ENCODE results near the gene UNC5C. TPM values are rescaled to one million over a fixed set of nuclear protein-coding genes. Genes with fewer than 3 reads are reported as not detected.

Gene UNC5C
- total RNA-seq, 1 donor, result not detected

DNA sequence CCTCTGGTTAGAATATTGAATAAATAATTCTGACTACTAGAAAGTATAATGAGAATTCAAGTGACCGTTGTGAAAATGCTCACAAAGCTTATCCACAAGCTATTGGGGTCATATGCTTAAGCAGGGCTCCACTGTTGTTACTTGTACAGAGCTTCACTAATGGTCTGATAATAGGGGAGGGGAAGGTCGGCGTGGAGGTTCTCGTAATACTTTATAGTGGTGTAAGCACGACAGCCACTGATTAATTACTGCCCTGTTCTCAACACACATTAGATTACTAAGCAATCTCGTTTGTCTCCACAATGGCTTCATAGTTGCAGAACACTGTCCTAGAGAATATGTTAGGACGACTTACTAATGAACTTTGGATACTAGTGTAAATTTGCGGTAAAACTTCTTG, 11.6 kb downstream of the UNC5C start:
- Histone ChIP-seq H3K9me3 (ENCODE audit: low read depth, low read length) (no peaks in the 10 kb centered on the region), H3K4me3 (ENCODE audit: low read length) (no peak overlapping the region), H3K4me1 (ENCODE audit: insufficient read depth, low read length) (no peaks in the 10 kb centered on the region), H3K27me3 (ENCODE audit: insufficient read depth, low read length) (no peaks in the 10 kb centered on the region)

DNA sequence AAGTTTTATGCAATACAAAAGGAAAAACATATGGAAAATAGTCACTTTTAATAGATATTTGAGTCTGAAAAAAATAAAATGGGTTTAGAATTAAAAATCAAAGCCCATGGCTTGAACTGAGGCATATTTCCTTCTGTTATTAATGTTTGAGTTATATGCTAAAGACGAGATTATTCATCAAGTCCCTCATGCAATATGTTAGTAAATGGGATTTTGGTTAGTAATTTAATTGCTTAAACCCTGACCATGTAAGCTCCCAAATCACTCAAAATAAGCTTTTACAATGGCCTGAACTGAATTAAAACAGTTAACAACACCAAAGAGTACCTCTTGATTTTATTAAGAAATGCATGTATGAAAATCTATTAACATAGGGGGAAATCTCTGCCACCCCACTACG, 12.1 kb downstream of the UNC5C start:
- H3K27me3 ChIP-seq (ENCODE audit: insufficient read depth, low read length), result no peaks in the 10 kb centered on the region
- H3K9me3 ChIP-seq (ENCODE audit: low read depth, low read length), result no peaks in the 10 kb centered on the region
- no peaks in the 10 kb centered on the region for H3K4me1 ChIP-seq (ENCODE audit: insufficient read depth, low read length)
- no peak overlapping the region for H3K4me3 ChIP-seq (ENCODE audit: low read length)

DNA sequence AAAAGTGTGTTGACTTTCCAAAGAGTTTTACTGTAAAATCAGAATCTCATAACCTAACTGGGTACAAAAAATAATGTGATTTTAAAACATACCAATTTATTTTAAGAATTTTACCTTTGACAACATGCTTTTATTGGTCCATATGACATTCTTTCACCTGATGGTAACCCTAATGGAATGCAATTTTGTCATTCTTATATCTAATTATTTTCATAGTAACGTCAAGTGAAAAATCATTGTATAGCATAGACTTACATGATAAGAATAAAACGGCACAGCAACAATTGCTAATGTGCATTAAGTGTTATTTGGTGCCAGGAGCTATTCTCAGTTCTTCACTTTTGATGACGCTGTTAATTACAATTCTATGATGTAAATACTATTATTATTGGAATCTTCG, 13.6 kb downstream of the UNC5C start:
- Histone ChIP-seq H3K4me1 (ENCODE audit: insufficient read depth, low read length) (no peaks in the 10 kb centered on the region), H3K27me3 (ENCODE audit: insufficient read depth, low read length) (no peaks in the 10 kb centered on the region), H3K9me3 (ENCODE audit: low read depth, low read length) (no peaks in the 10 kb centered on the region), H3K4me3 (ENCODE audit: low read length) (no peak overlapping the region)

DNA sequence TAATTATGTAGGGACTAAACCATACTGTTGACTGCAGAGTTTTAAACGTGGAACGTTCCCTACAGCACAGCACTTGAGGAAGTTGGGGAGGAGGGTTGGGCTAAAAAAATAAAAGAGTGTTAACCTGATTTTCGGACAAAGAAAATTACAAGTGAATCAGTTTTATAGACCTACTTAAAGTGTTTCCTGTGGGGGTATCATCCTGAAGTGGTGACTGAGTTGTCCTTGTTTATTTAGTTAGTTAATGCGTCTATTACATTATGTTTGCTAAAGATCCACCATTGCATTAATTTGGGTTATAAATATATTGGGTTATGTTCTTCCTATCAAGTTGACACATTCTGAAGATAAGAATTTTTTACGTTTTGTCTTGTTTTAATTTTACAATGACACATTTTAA, 14.7 kb downstream of the UNC5C start:
- Histone ChIP-seq H3K9me3 (ENCODE audit: low read depth, low read length) (no peaks in the 10 kb centered on the region), H3K27me3 (ENCODE audit: insufficient read depth, low read length) (no peaks in the 10 kb centered on the region), H3K4me1 (ENCODE audit: insufficient read depth, low read length) (no peaks in the 10 kb centered on the region)

DNA sequence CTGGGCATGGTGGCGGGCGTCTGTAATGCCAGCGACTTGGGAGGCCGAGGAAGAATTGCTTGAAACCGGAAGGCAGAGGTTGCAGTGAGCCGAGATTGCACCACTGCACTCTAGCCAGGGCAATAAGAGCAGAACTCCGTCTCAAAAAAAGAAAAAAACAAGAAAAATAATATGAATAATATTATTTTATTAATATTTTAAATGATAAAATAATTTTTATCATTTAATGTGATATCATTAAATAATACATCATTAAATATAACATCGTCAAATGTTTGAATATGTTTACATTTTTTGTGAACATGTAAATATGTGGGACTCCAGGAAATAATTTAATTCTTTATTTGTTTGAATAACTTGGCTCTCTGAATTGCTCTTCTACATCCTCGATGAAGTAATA, 15.5 kb downstream of the UNC5C start:
- Histone ChIP-seq H3K4me3 (ENCODE audit: low read length) (no peak overlapping the region), H3K27me3 (ENCODE audit: insufficient read depth, low read length) (no peaks in the 10 kb centered on the region), H3K9me3 (ENCODE audit: low read depth, low read length) (no peaks in the 10 kb centered on the region), H3K4me1 (ENCODE audit: insufficient read depth, low read length) (no peaks in the 10 kb centered on the region)

More for the DNA sequence above, 14.7 kb downstream of the UNC5C start:
- H3K4me3 ChIP-seq (ENCODE audit: low read length), result no peak overlapping the region

DNA sequence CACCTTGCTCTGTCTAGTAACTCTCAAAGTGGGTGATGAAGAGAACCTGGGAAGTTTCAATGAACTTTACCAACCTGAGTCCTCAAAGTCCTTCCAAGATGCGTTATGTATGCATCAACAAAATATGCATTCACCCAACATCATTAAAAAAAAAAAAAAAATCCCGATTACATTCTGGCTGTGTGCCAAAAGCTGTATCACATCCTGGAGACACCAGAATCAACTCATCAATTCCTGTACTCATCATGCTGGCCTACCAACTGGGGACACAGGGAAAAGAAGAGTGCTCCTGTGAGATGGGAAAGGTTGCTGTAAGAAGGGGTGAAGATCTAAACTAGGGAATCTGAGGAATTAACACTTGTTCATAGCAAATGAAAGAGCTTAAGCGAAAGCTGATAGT, 16.5 kb downstream of the UNC5C start:
- Histone ChIP-seq H3K27me3 (ENCODE audit: insufficient read depth, low read length) (no peaks in the 10 kb centered on the region), H3K4me1 (ENCODE audit: insufficient read depth, low read length) (no peaks in the 10 kb centered on the region), H3K4me3 (ENCODE audit: low read length) (no peak overlapping the region), H3K9me3 (ENCODE audit: low read depth, low read length) (no peaks in the 10 kb centered on the region)

DNA sequence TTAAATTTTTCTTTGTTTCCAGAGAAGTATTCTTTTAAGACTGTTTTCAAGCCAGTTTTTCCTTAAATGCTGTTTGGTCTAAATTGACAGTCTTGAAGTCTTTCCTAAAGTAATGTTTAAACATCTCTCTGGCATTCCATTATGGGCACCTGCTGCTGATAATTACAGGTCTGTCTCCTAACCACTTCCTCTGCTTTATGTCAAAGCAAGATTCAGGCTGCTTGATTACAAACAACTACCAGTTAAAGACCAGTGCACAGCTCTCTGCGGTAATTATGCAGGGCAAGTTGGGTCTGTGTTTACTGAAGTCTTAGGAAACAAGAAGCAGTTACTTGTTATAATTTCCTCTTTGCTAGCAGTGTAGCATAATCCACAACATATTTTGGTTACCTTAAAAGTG, 17.6 kb downstream of the UNC5C start:
- H3K4me3 ChIP-seq (ENCODE audit: low read length), result no peak overlapping the region
- H3K27me3 ChIP-seq (ENCODE audit: insufficient read depth, low read length), result no peaks in the 10 kb centered on the region
- H3K9me3 ChIP-seq (ENCODE audit: low read depth, low read length), result no peaks in the 10 kb centered on the region
- H3K4me1 ChIP-seq (ENCODE audit: insufficient read depth, low read length), result no peaks in the 10 kb centered on the region

DNA sequence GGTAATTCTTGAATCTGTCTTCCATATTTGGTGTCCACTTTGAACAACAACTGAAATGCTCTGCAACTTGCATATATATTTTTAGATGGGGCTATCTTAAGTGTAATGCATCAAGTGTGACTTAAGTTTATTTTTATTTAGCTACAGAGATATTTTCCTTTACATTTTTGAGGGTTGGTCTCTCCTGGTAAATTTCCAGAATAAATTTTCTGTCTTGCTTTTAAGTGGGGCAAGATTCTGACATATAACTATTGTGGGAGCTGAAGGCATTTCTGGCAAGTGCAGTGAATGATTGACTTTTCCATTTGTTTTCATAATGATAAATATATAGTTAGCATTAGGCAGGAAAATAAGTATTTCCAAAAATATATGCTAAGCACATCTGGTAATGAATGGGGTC, 18.8 kb downstream of the UNC5C start:
- Histone ChIP-seq H3K4me3 (ENCODE audit: low read length) (no peak overlapping the region), H3K9me3 (ENCODE audit: low read depth, low read length) (no peaks in the 10 kb centered on the region), H3K27me3 (ENCODE audit: insufficient read depth, low read length) (no peaks in the 10 kb centered on the region), H3K4me1 (ENCODE audit: insufficient read depth, low read length) (no peaks in the 10 kb centered on the region)

DNA sequence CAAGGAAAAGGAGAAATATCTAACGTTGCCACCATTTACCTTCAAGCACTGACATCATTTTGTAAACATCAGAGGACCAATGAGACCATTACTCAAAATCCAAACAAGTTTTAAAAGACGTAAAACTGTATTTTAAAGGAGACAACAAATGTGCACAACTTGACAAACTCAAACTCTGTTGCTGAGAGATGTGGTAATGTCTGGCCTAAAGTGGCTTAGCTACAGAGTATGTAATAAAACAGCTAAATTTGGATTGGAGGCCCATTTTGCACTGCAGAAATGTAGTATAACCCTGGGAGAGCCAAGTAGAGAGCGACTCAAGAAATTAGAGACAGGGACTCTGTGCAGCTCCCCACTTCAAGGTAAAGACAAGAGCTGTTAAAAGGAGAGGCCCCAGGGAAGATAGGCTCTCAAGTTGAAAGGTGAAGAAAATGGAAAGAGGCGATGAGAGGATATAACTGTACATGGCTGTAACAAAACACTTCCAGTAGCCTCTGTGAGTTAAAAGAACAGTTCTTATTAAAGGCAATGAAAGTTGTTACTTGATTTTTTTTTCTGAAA, 20.3 kb downstream of the UNC5C start:
- no peaks in the 10 kb centered on the region for H3K27me3 ChIP-seq (ENCODE audit: insufficient read depth, low read length)
- no peaks in the 10 kb centered on the region for H3K4me1 ChIP-seq (ENCODE audit: insufficient read depth, low read length)
- H3K9me3 ChIP-seq (ENCODE audit: low read depth, low read length), result no peaks in the 10 kb centered on the region
- H3K4me3 ChIP-seq (ENCODE audit: low read length), result no peak overlapping the region

DNA sequence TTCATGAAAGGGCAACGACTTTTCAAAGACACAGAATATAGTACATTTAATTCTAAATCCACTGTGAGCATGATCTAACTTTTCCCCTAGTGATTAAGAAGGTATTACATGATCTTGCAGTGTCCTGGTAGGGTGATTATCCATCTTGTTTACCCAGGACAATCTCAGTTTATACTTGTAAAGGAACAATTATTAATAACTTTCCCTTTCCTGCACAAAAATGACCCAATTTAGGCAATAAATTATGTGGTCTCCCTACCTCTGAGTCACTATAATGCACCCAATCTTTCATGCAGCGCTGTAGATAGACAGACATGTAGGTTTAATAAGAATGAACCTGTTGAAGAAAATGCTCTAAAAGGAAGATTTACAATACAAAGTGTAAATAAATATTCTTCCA, 22.7 kb downstream of the UNC5C start:
- Histone ChIP-seq H3K4me3 (ENCODE audit: low read length) (no peak overlapping the region), H3K27me3 (ENCODE audit: insufficient read depth, low read length) (no peaks in the 10 kb centered on the region), H3K9me3 (ENCODE audit: low read depth, low read length) (no peaks in the 10 kb centered on the region), H3K4me1 (ENCODE audit: insufficient read depth, low read length) (no peaks in the 10 kb centered on the region)

DNA sequence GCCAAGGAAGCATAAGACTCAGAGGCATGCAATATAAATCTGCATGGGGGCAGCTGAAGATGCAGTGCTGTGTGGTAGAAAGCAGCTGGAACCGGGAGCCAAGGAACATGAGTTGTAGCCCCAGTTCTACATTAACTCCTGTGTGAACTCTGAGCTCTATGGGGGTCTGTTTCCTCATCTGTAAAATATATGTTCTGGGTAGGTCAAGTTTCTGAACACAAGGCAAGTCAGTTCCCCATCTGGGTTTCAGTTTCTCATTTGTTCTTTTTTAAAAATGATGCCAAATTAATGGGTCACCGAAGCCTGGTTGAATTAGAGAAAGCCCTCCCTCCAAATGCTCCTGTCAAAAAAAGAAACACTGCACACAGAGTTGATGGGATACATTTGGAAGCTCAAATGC, 24.0 kb downstream of the UNC5C start:
- H3K9me3 ChIP-seq (ENCODE audit: low read depth, low read length), result no peaks in the 10 kb centered on the region
- no peak overlapping the region for H3K4me3 ChIP-seq (ENCODE audit: low read length)
- no peaks in the 10 kb centered on the region for H3K27me3 ChIP-seq (ENCODE audit: insufficient read depth, low read length)
- no peaks in the 10 kb centered on the region for H3K4me1 ChIP-seq (ENCODE audit: insufficient read depth, low read length)

DNA sequence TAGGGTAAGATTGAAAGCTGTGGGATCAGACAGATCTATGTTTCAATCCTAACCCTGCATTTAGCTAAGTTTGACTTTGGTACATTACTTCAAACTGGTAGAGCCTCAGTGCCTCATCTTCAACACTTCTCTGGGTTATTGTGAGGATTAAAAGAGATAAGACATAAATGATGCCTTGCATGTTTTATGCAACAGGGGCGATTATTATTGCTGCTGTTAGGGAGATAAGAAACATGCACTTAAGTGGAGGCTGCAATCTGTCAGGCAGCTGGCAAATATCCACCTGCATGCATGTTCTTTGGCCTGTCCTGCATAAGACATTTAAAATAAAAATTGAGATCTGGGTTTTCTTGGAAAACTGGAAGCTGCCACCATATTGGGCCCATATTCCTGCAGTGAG, 24.6 kb downstream of the UNC5C start:
- H3K4me3 ChIP-seq (ENCODE audit: low read length), result no peak overlapping the region
- H3K9me3 ChIP-seq (ENCODE audit: low read depth, low read length), result no peaks in the 10 kb centered on the region
- H3K4me1 ChIP-seq (ENCODE audit: insufficient read depth, low read length), result no peaks in the 10 kb centered on the region
- no peaks in the 10 kb centered on the region for H3K27me3 ChIP-seq (ENCODE audit: insufficient read depth, low read length)

DNA sequence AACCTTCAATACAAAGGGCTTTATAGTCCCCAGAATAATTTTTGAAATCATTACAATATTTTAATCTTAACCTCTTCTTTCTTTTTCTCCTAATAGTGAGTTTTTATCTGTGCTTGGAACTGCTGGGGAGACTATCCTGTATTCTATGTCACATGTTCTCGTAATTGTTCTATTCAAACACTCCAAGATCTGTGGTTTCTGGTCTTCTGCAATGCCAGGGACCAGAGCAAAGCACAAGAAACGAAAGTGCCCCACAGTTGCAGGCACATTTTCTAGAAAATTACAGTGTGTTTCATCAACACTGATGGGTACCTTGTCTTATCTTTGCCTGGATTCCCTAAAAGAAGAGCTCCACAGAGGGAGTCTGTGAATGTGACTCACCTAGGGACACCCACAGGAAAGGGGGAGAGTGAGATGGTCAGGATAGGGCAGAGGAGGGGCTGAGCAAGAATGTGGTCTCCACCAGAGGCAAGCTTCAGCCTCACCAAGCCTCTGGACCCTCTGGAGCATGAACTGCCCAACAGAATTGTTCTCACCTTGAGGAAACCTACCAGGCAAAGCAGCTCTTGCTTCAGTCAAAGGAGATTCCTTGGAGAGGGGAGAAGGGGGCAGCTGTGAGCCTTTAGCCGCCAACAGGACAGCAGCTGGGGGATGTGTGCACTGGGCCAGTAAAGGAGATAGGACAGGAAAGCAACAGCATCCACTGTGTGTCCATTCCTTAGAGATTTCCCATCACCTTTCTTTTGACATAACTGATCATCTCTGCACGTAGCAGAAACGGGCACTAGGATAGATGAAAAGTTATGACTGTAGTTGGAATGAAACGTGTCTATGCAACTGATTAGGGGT, 25.9 kb downstream of the UNC5C start:
- no peak overlapping the region for H3K4me3 ChIP-seq (ENCODE audit: low read length)
- no peaks in the 10 kb centered on the region for H3K9me3 ChIP-seq (ENCODE audit: low read depth, low read length)
- no peaks in the 10 kb centered on the region for H3K27me3 ChIP-seq (ENCODE audit: insufficient read depth, low read length)
- no peaks in the 10 kb centered on the region for H3K4me1 ChIP-seq (ENCODE audit: insufficient read depth, low read length)

DNA sequence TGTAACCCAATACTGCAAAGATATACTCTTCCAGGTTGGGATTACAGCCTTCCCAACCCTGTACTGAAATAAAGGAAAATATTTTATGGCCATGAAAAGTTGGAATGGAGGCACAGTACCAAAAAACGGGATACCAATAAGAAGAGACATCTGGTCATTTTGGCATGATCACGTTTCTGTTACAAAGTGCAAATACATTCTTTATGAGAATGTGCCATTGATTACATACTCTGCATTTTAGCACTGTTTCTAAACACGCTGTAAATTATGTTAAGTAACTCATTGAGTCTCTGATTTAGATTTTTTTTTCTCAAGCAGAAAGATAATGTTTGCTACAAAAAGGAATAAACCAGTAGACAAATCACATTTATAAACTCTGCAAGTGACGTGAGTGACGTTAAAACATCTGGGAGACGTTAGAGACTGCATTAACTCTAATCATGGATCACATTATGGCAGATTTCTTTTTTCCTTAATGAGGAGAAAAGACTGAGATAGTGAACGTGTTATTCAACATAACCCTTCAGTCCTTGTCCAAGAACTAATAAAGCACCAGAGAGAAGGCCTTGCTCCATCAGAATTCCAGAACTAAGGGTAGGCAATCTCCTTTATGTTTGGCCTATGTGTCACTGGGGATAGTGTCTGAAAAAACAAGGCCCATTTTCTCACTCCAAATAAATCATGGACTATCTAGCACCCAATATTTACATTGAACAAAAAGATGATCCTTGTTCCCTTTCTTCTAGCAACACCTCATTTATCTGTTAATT, 31.0 kb downstream of the UNC5C start:
- Histone ChIP-seq H3K27me3 (ENCODE audit: insufficient read depth, low read length) (no peaks in the 10 kb centered on the region), H3K4me3 (ENCODE audit: low read length) (no peak overlapping the region), H3K9me3 (ENCODE audit: low read depth, low read length) (no peaks in the 10 kb centered on the region), H3K4me1 (ENCODE audit: insufficient read depth, low read length) (no peaks in the 10 kb centered on the region)

DNA sequence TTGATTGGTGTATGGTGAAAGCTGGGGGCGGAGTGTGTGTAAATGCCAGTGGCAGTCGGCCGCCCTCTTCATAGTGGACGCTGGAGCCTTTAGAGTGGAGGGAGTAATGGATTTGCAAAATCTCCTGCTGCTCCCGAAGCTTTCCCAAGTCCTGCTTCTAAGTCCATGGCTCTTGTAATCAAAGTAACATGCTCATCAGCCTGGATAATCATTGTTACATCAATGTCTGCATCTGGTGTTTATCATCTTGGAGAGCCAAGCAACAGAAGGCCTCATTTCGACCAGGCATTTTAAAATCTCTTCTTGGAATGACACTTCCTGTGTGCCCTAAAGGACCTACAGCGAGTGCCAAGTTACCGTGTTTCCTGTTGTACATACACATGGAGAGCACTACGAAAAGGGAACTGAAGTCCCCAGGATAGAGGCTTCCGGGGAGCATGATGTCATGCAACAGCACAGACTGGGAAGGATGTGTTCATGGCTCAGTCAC, 32.2 kb downstream of the UNC5C start:
- no peak overlapping the region for H3K4me3 ChIP-seq (ENCODE audit: low read length)
- no peaks in the 10 kb centered on the region for H3K27me3 ChIP-seq (ENCODE audit: insufficient read depth, low read length)
- H3K4me1 ChIP-seq (ENCODE audit: insufficient read depth, low read length), result no peaks in the 10 kb centered on the region
- H3K9me3 ChIP-seq (ENCODE audit: low read depth, low read length), result no peaks in the 10 kb centered on the region

Data from mononuclear cell (primary cell).